ENCODE data around the gene MASP1.

DNA sequence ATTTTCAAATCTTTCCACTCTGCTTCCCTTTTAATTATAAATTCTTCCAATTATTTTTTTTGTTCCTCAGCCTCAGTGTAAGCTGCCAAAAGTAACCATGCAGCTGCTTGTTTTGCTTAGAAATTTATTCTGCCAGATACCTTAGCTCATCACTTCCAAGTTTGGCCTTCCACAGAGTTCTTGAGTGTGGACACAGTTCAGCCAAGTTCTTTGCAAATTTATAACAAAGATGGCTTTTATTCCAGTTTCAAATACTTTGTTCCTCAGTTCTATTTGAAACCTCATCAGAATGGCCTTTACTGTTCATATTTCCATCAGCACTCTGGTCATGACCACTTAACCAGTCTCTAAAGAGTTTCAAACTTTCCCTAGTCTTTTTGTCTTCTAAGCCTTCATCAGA lies 83.9 kb downstream of the MASP1 start:
- TF ChIP-seq POLR2AphosphoS5 (IDR thresholded peaks at IDR 0.05) = no peak
- no peak for TF ChIP-seq EP300 (conservative IDR thresholded peaks at IDR 0.05; ENCODE audit: poor library complexity, severe bottlenecking)
- TF ChIP-seq, protein P1, sequence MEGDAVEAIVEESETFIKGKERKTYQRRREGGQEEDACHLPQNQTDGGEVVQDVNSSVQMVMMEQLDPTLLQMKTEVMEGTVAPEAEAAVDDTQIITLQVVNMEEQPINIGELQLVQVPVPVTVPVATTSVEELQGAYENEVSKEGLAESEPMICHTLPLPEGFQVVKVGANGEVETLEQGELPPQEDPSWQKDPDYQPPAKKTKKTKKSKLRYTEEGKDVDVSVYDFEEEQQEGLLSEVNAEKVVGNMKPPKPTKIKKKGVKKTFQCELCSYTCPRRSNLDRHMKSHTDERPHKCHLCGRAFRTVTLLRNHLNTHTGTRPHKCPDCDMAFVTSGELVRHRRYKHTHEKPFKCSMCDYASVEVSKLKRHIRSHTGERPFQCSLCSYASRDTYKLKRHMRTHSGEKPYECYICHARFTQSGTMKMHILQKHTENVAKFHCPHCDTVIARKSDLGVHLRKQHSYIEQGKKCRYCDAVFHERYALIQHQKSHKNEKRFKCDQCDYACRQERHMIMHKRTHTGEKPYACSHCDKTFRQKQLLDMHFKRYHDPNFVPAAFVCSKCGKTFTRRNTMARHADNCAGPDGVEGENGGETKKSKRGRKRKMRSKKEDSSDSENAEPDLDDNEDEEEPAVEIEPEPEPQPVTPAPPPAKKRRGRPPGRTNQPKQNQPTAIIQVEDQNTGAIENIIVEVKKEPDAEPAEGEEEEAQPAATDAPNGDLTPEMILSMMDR (IDR thresholded peaks at IDR 0.05; ENCODE audit: poor library complexity, severe bottlenecking) = no peak
- no peak for TF ChIP-seq MXI1 (conservative IDR thresholded peaks at IDR 0.05; ENCODE audit: poor library complexity, severe bottlenecking)
- TF ChIP-seq SMC3 (conservative IDR thresholded peaks at IDR 0.05; ENCODE audit: poor library complexity) = no peak
- no peak for TF ChIP-seq TAF1 (IDR thresholded peaks at IDR 0.05; ENCODE audit: low read depth)

Data from neural cell (in vitro differentiated cells).